Muscle of arm (tissue), 12 donors: ENCODE measurements around the gene MFAP4. TPM values are rescaled to one million over a fixed set of nuclear protein-coding genes. Genes with fewer than 3 reads are reported as not detected.

ENCODE experiments used
- DNase-seq: peaks from one replicate; pipeline ENCODE4 v3.0.0-alpha.2; 2013
- polyA plus RNA-seq, 12 donors: library from polyadenylated mRNA; unstranded; fragments of 120-200 nt; gene quantifications; one replicate each; pipeline ENCODE4 v1.2.1, GENCODE V29; 2013; ENCODE audit not compliant: insufficient read length in 12 of 12

MFAP4 gene
- polyA plus RNA-seq, 12 donors, result 216 to 437 (median 270) TPM; not detected in 1

- DNase-seq, result no peak
These were observed 12.9 kb downstream of the MFAP4 start for GRCh38 chr17:19374136-19374535.

GRCh38 chr17:19372866-19373504, 14.0 kb downstream of the MFAP4 start:
- no peak for DNase-seq

- DNase-seq, result no peak
These were observed 14.6 kb downstream of the MFAP4 start for GRCh38 chr17:19372439-19372838.

- DNase-seq, result no peak
These were observed 15.0 kb downstream of the MFAP4 start for GRCh38 chr17:19372011-19372370.

- no peak for DNase-seq
These were observed 15.6 kb downstream of the MFAP4 start for GRCh38 chr17:19371259-19372010.

GRCh38 chr17:19370493-19370960, 16.5 kb downstream of the MFAP4 start:
- DNase-seq, result no peak

GRCh38 chr17:19369846-19370492, 17.0 kb downstream of the MFAP4 start:
- DNase-seq, result no peak

- no peak for DNase-seq
These were observed 17.7 kb downstream of the MFAP4 start for GRCh38 chr17:19369107-19369778.

- DNase-seq, result no peak
These were observed 18.8 kb downstream of the MFAP4 start for GRCh38 chr17:19368229-19368628.

- no peak for DNase-seq
These were observed 20.4 kb downstream of the MFAP4 start for GRCh38 chr17:19366637-19366972.

GRCh38 chr17:19365833-19366636, 21.0 kb downstream of the MFAP4 start:
- DNase-seq, result no peak

- DNase-seq, result no peak
These were observed 21.5 kb downstream of the MFAP4 start for GRCh38 chr17:19365499-19365817.

GRCh38 chr17:19364699-19365498, 22.1 kb downstream of the MFAP4 start:
- no peak for DNase-seq

GRCh38 chr17:19363460-19364035, 23.4 kb downstream of the MFAP4 start:
- no peak for DNase-seq

- no peak for DNase-seq
These were observed 23.9 kb downstream of the MFAP4 start for GRCh38 chr17:19363114-19363438.

- DNase-seq, result peak; percentile 97
These were observed 24.5 kb downstream of the MFAP4 start, which contains the start of gene B9D1 for GRCh38 chr17:19362277-19363113. TSS of gene B9D1 (minus strand) at chr17:19362723. CDS start at chr17:19362569, 154 bp downstream.

GRCh38 chr17:19361944-19362276, 25.1 kb downstream of the MFAP4 start:
- no peak for DNase-seq

GRCh38 chr17:19361326-19361725, 25.7 kb downstream of the MFAP4 start:
- DNase-seq, result no peak

GRCh38 chr17:19360772-19361171, 26.2 kb downstream of the MFAP4 start:
- DNase-seq, result no peak

- no peak for DNase-seq
These were observed 27.1 kb downstream of the MFAP4 start for GRCh38 chr17:19359856-19360255.
